IMR-90 (cell line): ENCODE measurements around the gene GABBR2. TPM values are rescaled to one million over a fixed set of nuclear protein-coding genes. Genes with fewer than 3 reads are reported as not detected.

Experiments used
- ATAC-seq: fragments of 200-7000 bp; cut with Tn5 transposase; 2 replicates; pipeline ENCODE4 v1.9.1; 2020; ENCODE audit warnings: low read depth, mild to moderate bottlenecking, moderate library complexity
- BruUV-seq: library from RNA; stranded (reverse); fragments of 400-500 nt; replicated peaks from 2 replicates; lab custom pipeline; 2021; lab: Mats Ljungman, UMichigan
- CTCF ChIA-PET: fragments of 300-600 bp; formaldehyde crosslinking; extraction: SDS; loops from one replicate; lab custom pipeline; 2021; ENCODE audit warnings: antibody characterized with exemption; lab: Yijun Ruan, JAX
- POLR2A ChIA-PET: fragments of 300-600 bp; sonication (Branson Sonifier 250); formaldehyde crosslinking; loops from one replicate; lab custom pipeline; 2022; ENCODE audit warnings: antibody characterized with exemption; ENCODE audit not compliant: unreplicated experiment; lab: Charles Lee
- DNase-seq: peaks from one replicate; pipeline ENCODE4 v3.0.0; 2013
- H2AFZ ChIP-seq: replicated peaks from 2 replicates; pipeline ENCODE3; 2013; ENCODE audit warnings: low read length, mild to moderate bottlenecking; ENCODE audit not compliant: poor library complexity
- H2AK5ac ChIP-seq: 2 replicates; pipeline ENCODE4 v1.6.1; 2013; ENCODE audit warnings: low read depth, low read length, inconsistent platforms
- H2AK9ac ChIP-seq: replicated peaks from 2 replicates; pipeline ENCODE3; 2013; ENCODE audit warnings: mild to moderate bottlenecking, low read depth, low read length, moderate library complexity; ENCODE audit not compliant: poor library complexity
- H2BK120ac ChIP-seq: 2 replicates; pipeline ENCODE4 v1.6.1; 2013; ENCODE audit warnings: low read depth, low read length, inconsistent platforms
- H2BK15ac ChIP-seq: 3 replicates; pipeline ENCODE4 v1.6.1; 2013; ENCODE audit warnings: low read depth, low read length, inconsistent platforms
- H2BK20ac ChIP-seq: 2 replicates; pipeline ENCODE4 v1.6.1; 2013; ENCODE audit warnings: low read depth, mild to moderate bottlenecking, inconsistent platforms, low read length, moderate library complexity
- H2BK5ac ChIP-seq: 2 replicates; pipeline ENCODE4 v1.6.1; 2013; ENCODE audit warnings: mild to moderate bottlenecking, low read depth, low read length, inconsistent platforms; ENCODE audit not compliant: poor library complexity, severe bottlenecking
- H3K14ac ChIP-seq: replicated peaks from 2 replicates; pipeline ENCODE4 v1.6.1; 2013; ENCODE audit warnings: low read depth, low read length, inconsistent platforms
- H3K18ac ChIP-seq: 2 replicates; pipeline ENCODE4 v1.6.1; 2013; ENCODE audit warnings: low read depth, low read length, control low read depth
- H3K23ac ChIP-seq: 2 replicates; pipeline ENCODE4 v1.6.1; 2013; ENCODE audit warnings: low read depth, low read length, inconsistent platforms
- H3K27ac ChIP-seq: 2 replicates; pipeline ENCODE4 v1.5.1; 2013; ENCODE audit warnings: mild to moderate bottlenecking, control low read depth, low read length; ENCODE audit not compliant: insufficient read depth
- H3K27me3 ChIP-seq: 2 replicates; pipeline ENCODE4 v1.6.1; 2013; ENCODE audit warnings: low read length; ENCODE audit not compliant: control insufficient read depth, insufficient read depth
- H3K36me3 ChIP-seq: 2 replicates; pipeline ENCODE4 v1.6.1; 2013; ENCODE audit warnings: low read length, mixed read lengths; ENCODE audit not compliant: control insufficient read depth, insufficient read depth
- H3K4ac ChIP-seq: 2 replicates; pipeline ENCODE4 v1.6.1; 2013; ENCODE audit warnings: low read depth, low read length, inconsistent platforms
- H3K4me1 ChIP-seq: 2 replicates; pipeline ENCODE4 v1.6.1; 2013; ENCODE audit warnings: low read length, mixed read lengths; ENCODE audit not compliant: control insufficient read depth, insufficient read depth
- H3K4me2 ChIP-seq: 2 replicates; pipeline ENCODE4 v1.6.1; 2013; ENCODE audit warnings: low read depth, mild to moderate bottlenecking, control low read depth, low read length, moderate library complexity
- H3K4me3 ChIP-seq: 2 replicates; pipeline ENCODE4 v1.5.1; 2013; ENCODE audit warnings: low read depth, mild to moderate bottlenecking, control low read depth, low read length, moderate library complexity; ENCODE audit not compliant: insufficient read depth
- H3K56ac ChIP-seq: 2 replicates; pipeline ENCODE4 v1.6.1; 2013; ENCODE audit warnings: low read length, inconsistent platforms; ENCODE audit not compliant: insufficient read depth; ENCODE audit errors: extremely low read depth
- H3K79me1 ChIP-seq, 2 experiments: 2 replicates each; pipeline ENCODE4 v1.6.1; 2013; ENCODE audit warnings: low read length in 2 of 2, inconsistent platforms in 1 of 2, low read depth in 1 of 2
- H3K9ac ChIP-seq: 2 replicates; pipeline ENCODE4 v1.6.1; 2013; ENCODE audit warnings: low read depth, low read length, control low read depth
- H3K9me1 ChIP-seq: 2 replicates; pipeline ENCODE4 v1.6.1; 2013; ENCODE audit warnings: low read length, inconsistent platforms; ENCODE audit not compliant: insufficient read depth
- H3K9me3 ChIP-seq: 2 replicates; pipeline ENCODE4 v1.6.1; 2013; ENCODE audit warnings: low read length; ENCODE audit not compliant: control insufficient read depth, insufficient read depth
- H4K20me1 ChIP-seq: 2 replicates; pipeline ENCODE4 v1.6.1; 2013; ENCODE audit warnings: low read length, inconsistent platforms; ENCODE audit not compliant: insufficient read depth
- H4K5ac ChIP-seq: 2 replicates; pipeline ENCODE4 v1.6.1; 2013; ENCODE audit warnings: mild to moderate bottlenecking, low read depth, low read length, control low read depth
- H4K8ac ChIP-seq, 2 experiments: 2 replicates each; pipeline ENCODE4 v1.6.1; 2013; ENCODE audit warnings: low read depth in 2 of 2, low read length in 2 of 2, control low read depth in 1 of 2, inconsistent platforms in 1 of 2
- H4K91ac ChIP-seq: 2 replicates; pipeline ENCODE4 v1.6.1; 2013; ENCODE audit warnings: low read depth, low read length, inconsistent platforms; ENCODE audit not compliant: insufficient read depth
- CEBPB ChIP-seq: IDR thresholded peaks from 2 replicates; pipeline ENCODE4 v1.6.1; 2012; ENCODE audit warnings: low read depth, low read length, improper control_type of control experiment
- NFE2L2 ChIP-seq: fragments of 150-350 bp; IDR thresholded peaks from 2 replicates; pipeline ENCODE4 v1.6.1; 2016; ENCODE audit warnings: low read depth, mild to moderate bottlenecking, low read length
- WGBS, 2 experiments: methylation state at CpG; one replicate each; pipeline versions ENCODE4 v1.1.5 to v1.1.7; 2013; ENCODE audit warnings: missing lambda C conversion rate in 2 of 2; ENCODE audit not compliant: insufficient read length in 1 of 2; ENCODE audit errors: extremely low coverage in 2 of 2; 5-methylcytosine and 5-hydroxymethylcytosine counted together
- dilution Hi-C: fragments of 300-500 bp; cut with HindIII; formaldehyde crosslinking; loops from one replicate; pipeline ENCODE4 v1.14.3; 2018; ENCODE audit warnings: low sequenced_read_pairs; ENCODE audit not compliant: unreplicated experiment
- in situ Hi-C: fragments of 300-500 bp; cut with MboI; formaldehyde crosslinking; loops from 3 replicates; pipeline ENCODE4 v1.14.3; 2019; ENCODE audit warnings: low sequenced_read_pairs, inconsistent platforms, mixed read lengths
- intact Hi-C: fragments of 100-400 bp; cut with micrococcal nuclease; formaldehyde crosslinking; loops from 2 replicates; pipeline ENCODE4 v1.10.0; 2022
- polyA plus RNA-seq, 3 experiments: library from polyadenylated mRNA; depleted of rRNA; stranded (reverse); fragments of >200 nt; gene quantifications; 2 replicates each; pipeline ENCODE4 v1.2.3, GENCODE V29; 2012; ENCODE audit warnings: low replicate concordance in 1 of 3
- total RNA-seq: library from RNA; depleted of rRNA; stranded (reverse); fragments of >200 nt; gene quantifications from 2 replicates; pipeline ENCODE4 v1.2.3, GENCODE V29; 2012

GABBR2 gene
- total and polyA plus RNA-seq, 2 of the 4 experiments (the other 2 are of a cell fraction): 14.2 to 20.3 TPM

GRCh38 chr9:98367371-98367900 is 341.3 kb downstream of the GABBR2 start:
- Histone ChIP-seq H3K9me1 (no peaks in the 10 kb centered on the region), H3K4me2 (no peak overlapping the region), H3K79me1 (peaks cover 0 to 4% of the 10 kb centered on the region in 2 experiments; a peak in 1 of 4 replicates), H3K23ac (no peak overlapping the region), H4K8ac (no peak overlapping the region), H3K27ac (no peak overlapping the region), H3K9ac (no peak overlapping the region), H3K14ac (no peak overlapping the region), H2AK5ac (no peak overlapping the region), H2BK15ac (no peak overlapping the region; the same call in 2 of the 3 replicates), H3K4me1 (no peaks in the 10 kb centered on the region; the same call in 1 of the 2 replicates), H3K9me3 (peaks cover 6% of the 10 kb centered on the region), H2AFZ (no peak overlapping the region), H2BK120ac (no peak overlapping the region), H2AK9ac (no peak overlapping the region), H2BK20ac (no peak overlapping the region), H3K4me3 (no peak overlapping the region), H4K91ac (no peak overlapping the region), H4K20me1 (no peaks in the 10 kb centered on the region), H3K27me3 (no peaks in the 10 kb centered on the region), H3K36me3 (peaks cover 3% of the 10 kb centered on the region; the same call in 1 of the 2 replicates), H3K4ac (no peak overlapping the region), H3K18ac (no peak overlapping the region), H3K56ac (no peak overlapping the region), H4K5ac (no peak overlapping the region), H2BK5ac (no peak overlapping the region)
- ChIA-PET CTCF (no interaction called here), POLR2A (no interaction called here)
- in situ Hi-C loops (no loop called here), intact Hi-C loops (no loop called here), dilution Hi-C loops (no loop called here)
- no CpG with 5 or more reads among the region's 5 CpGs for WGBS, 2 experiments
- no peak for TF ChIP-seq NFE2L2
- TF ChIP-seq CEBPB: peak; percentile 64
- no peak for ATAC-seq
- DNase-seq: no peak
- BruUV-seq: no TSS peak
